Hematopoietic multipotent progenitor cell treated with erythropoietin and hydrocortisone succinate and interleukin-3 and kit ligand, for 6 days (in vitro differentiated cells): ENCODE measurements around the gene AP1S2.
"Not testable (repeated sequence)": the region's sequence is repeated elsewhere in the genome, so short reads cannot be mapped to it uniquely, and the experiment has no call there.

Source experiments
- DNase-seq: peaks from one replicate; pipeline ENCODE4 v3.0.0-alpha.2; 2015

AP1S2 gene

GRCh38 chrX:15854712-15855567 lies at the start of gene AP1S2:
TSS of gene AP1S2 (minus strand) at chrX:15854813. CDS start at chrX:15852524, 2,289 bp downstream.
- DNase-seq, result peak; percentile 92

- peak; percentile 24 for DNase-seq
Measured at GRCh38 chrX:15903186-15903681, 48.6 kb upstream of the AP1S2 start.

- DNase-seq, result no peak
Measured at GRCh38 chrX:15895334-15895733, 40.7 kb upstream of the AP1S2 start.

GRCh38 chrX:15894724-15895123 lies 40.1 kb upstream of the AP1S2 start:
- DNase-seq, result no peak

- no peak for DNase-seq
Measured at GRCh38 chrX:15890463-15890862, 35.9 kb upstream of the AP1S2 start.

GRCh38 chrX:15888062-15888461 lies 33.4 kb upstream of the AP1S2 start:
- DNase-seq, result no peak

GRCh38 chrX:15883540-15883863 lies 28.9 kb upstream of the AP1S2 start:
- no peak for DNase-seq

- DNase-seq, result peak; percentile 71
Measured at GRCh38 chrX:15882704-15883539, 28.3 kb upstream of the AP1S2 start.

GRCh38 chrX:15881381-15881897 lies 26.8 kb upstream of the AP1S2 start:
- no peak for DNase-seq

- not testable (repeated sequence) for DNase-seq
Measured at GRCh38 chrX:15877914-15878313, 23.3 kb upstream of the AP1S2 start.

- DNase-seq, result no peak
Measured at GRCh38 chrX:15877380-15877779, 22.8 kb upstream of the AP1S2 start.

- no peak for DNase-seq
Measured at GRCh38 chrX:15874672-15875071, 20.1 kb upstream of the AP1S2 start.

- DNase-seq, result no peak
Measured at GRCh38 chrX:15873566-15873965, 19.0 kb upstream of the AP1S2 start.

- no peak for DNase-seq
Measured at GRCh38 chrX:15870310-15870709, 15.7 kb upstream of the AP1S2 start.

GRCh38 chrX:15869695-15870094 lies 15.1 kb upstream of the AP1S2 start:
- no peak for DNase-seq

- DNase-seq, result no peak
Measured at GRCh38 chrX:15866147-15866546, 11.5 kb upstream of the AP1S2 start.

GRCh38 chrX:15864629-15865028 lies 10.0 kb upstream of the AP1S2 start:
- DNase-seq, result no peak

GRCh38 chrX:15864023-15864422 lies 9.4 kb upstream of the AP1S2 start:
- DNase-seq, result no peak

- no peak for DNase-seq
Measured at GRCh38 chrX:15860921-15861320, 6.3 kb upstream of the AP1S2 start.

GRCh38 chrX:15858051-15858450 lies 3.4 kb upstream of the AP1S2 start:
- no peak for DNase-seq

GRCh38 chrX:15856636-15857035 lies 2.0 kb upstream of the AP1S2 start:
- DNase-seq, result peak; percentile 3

- DNase-seq, result peak; percentile 24
Measured at GRCh38 chrX:15856222-15856587, 1.6 kb upstream of the AP1S2 start.

GRCh38 chrX:15855568-15856221 lies 1.1 kb upstream of the AP1S2 start:
- DNase-seq, result peak; percentile 39
